Measurements from ENCODE around the gene DCAF12. TPM values are rescaled to one million over a fixed set of nuclear protein-coding genes. Genes with fewer than 3 reads are reported as not detected.

The DCAF12 gene
- total and polyA plus RNA-seq, 2 of the 8 experiments (the other 6 are each of a cell fraction or from before 2014, with no cell fraction given): 22.7 to 29.2 TPM

DNA sequence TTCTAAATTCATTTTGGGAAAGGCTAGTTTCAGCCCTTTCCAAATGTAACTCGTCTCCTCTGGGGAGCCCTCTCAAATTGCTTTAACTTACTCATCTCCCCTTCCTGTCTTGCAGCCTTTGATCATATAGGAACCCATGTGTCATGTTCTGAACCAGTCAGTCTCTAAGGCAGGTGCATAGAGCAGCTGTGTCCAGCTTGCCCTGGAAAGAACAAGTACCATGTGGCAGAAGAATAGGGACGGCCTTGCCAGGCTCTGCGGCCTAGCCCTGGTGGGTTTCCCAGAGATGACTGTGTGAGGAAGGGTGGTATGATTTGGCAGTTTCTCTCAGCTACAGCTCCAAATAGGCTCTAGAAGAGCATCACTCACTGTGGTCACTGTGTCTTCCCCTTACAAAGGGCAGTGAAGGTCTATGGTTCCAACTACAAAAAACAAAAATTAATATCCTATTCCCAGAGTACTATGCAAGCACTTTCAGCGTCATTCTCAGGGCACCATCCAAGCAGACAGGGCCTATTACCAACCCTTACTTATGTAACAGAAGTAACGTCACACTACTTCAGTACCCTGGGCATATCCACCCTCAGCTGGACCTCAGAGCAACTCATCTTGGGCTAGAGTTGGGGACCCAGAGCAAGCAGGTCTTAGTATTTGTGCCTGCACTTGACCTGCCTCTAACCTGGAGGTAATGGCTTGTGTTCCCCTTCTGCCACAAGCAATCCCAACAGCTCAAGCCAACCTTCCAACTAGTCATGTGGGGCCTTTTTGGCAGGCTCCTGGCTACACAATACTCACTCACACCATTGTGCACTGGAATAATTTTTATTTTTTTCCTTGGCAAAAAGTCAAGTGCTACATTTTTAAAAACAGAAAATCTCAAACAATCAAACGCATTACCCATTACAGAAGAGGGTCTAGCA is 40.7 kb downstream of the DCAF12 start:
- H4K5ac ChIP-seq (ENCODE audit: insufficient read length, low read depth, low read length): no peak overlapping the region
- DNase-seq (ENCODE audit: low read depth in 1 of 2, low spot score in 2 of 2) (no peak), FAIRE-seq (no peak)
- no peak overlapping the region for H3K18ac ChIP-seq (ENCODE audit: extremely low read depth, low read length)
- H3K4me2 ChIP-seq (ENCODE audit: insufficient read depth in 1 of 2, low read depth in 2 of 2, low read length in 2 of 2): no peak overlapping the region
- ChIA-PET POLR2A (ENCODE audit: partially characterized antibody) (interaction anchor here (0.6 to 2.1 kb wide), 4 partner anchors 10 to 249 kb away, joined by 4 to 7 read pairs (median 4); partner anchors contain the start of gene UBAP2), CTCF (ENCODE audit: partially characterized antibody) (interaction anchor here (1.1 to 2.9 kb wide), 3 partner anchors 9 to 13 kb away, joined by 3 to 11 read pairs (median 3); no protein-coding TSS in a partner anchor)
- H4K20me1 ChIP-seq (replicated peaks in 1 of 2; ENCODE audit: control insufficient read depth in 1 of 2, insufficient read depth in 2 of 2, low read length in 2 of 2): peaks cover 2 to 3% of the 10 kb centered on the region in 2 experiments
- H2BK120ac ChIP-seq (replicated peaks; ENCODE audit: low read depth, low read length): no peak overlapping the region
- H3K14ac ChIP-seq (ENCODE audit: insufficient read length): no peak overlapping the region
- H2AFZ ChIP-seq (ENCODE audit: low read length): no peak overlapping the region
- WGBS, 2 experiments (ENCODE audit: extremely low coverage in 1 of 2, insufficient coverage in 1 of 2, insufficient read length in 1 of 2, insufficient replicate concordance in 2 of 2, low coverage in 1 of 2, low lambda C conversion rate in 2 of 2, missing lambda C conversion rate in 1 of 2): 91% methylated on average over 6 of the region's 6 CpGs; no CpG with 5 or more reads in 1 of the 2 experiments
- H3K27me3 ChIP-seq (replicated peaks in 1 of 4; ENCODE audit: control insufficient read depth in 3 of 4, extremely low read depth in 1 of 4, insufficient read depth in 3 of 4, low read length in 3 of 4): no peaks in the 10 kb centered on the region
- peaks cover 17 to 42% (median 32%) of the 10 kb centered on the region in 4 experiments for H3K36me3 ChIP-seq (ENCODE audit: control insufficient read depth in 2 of 4, insufficient read depth in 4 of 4, low read length in 3 of 4)
- no peak overlapping the region for H2BK15ac ChIP-seq (ENCODE audit: low read length)
- no peak overlapping the region for H3K56ac ChIP-seq (replicated peaks; ENCODE audit: insufficient read length, low read depth, low read length)
- H3K9ac ChIP-seq (replicated peaks in 1 of 4; ENCODE audit: extremely low read depth in 1 of 4, low read depth in 3 of 4, low read length in 3 of 4): no peak overlapping the region
- no peak overlapping the region for H2AK5ac ChIP-seq (ENCODE audit: low read depth, low read length)
- no peak overlapping the region for H2BK20ac ChIP-seq (ENCODE audit: low read length)
- no peak overlapping the region for H3K4ac ChIP-seq (replicated peaks; ENCODE audit: insufficient read length, low read depth, low read length)
- H3K23ac ChIP-seq (ENCODE audit: insufficient read length): no peak overlapping the region
- H3K9me3 ChIP-seq (ENCODE audit: insufficient read depth in 2 of 2, low read depth in 1 of 2, low read length in 1 of 2): no peaks in the 10 kb centered on the region
- H3K4me3 ChIP-seq (ENCODE audit: extremely low read depth in 1 of 4, insufficient read depth in 2 of 4, low read depth in 3 of 4, low read length in 4 of 4): no peak overlapping the region
- peaks cover 2% of the 10 kb centered on the region; the same call in 1 of the 2 replicates for H3K79me1 ChIP-seq (ENCODE audit: low read depth, low read length)
- no peak overlapping the region for H3K27ac ChIP-seq (ENCODE audit: low read depth, low read length)
- no peak overlapping the region for H4K91ac ChIP-seq (replicated peaks; ENCODE audit: insufficient read length, low read length)
- H2BK5ac ChIP-seq (ENCODE audit: low read depth, low read length): no peak overlapping the region; the same call in 1 of the 2 replicates
- H4K8ac ChIP-seq (ENCODE audit: extremely low read depth, insufficient read depth, low read length): no peak overlapping the region
- H3K4me1 ChIP-seq (replicated peaks in 1 of 4; ENCODE audit: control insufficient read depth in 3 of 4, insufficient read depth in 4 of 4, low read length in 3 of 4): no peaks in the 10 kb centered on the region
- no peaks in the 10 kb centered on the region for H3K79me2 ChIP-seq (ENCODE audit: control insufficient read depth in 1 of 2, insufficient read depth in 2 of 2, low read length in 2 of 2)
- no peak overlapping the region for H2BK12ac ChIP-seq (ENCODE audit: low read depth, low read length)
- H3K23me2 ChIP-seq (ENCODE audit: low read depth, low read length): no peaks in the 10 kb centered on the region
- TF ChIP-seq CHD2 (IDR thresholded peaks at IDR 0.05; ENCODE audit: low read length) (no peak), JUN (IDR thresholded peaks at IDR 0.05; ENCODE audit: low read depth, low read length) (no peak), TAF1 (IDR thresholded peaks at IDR 0.05; ENCODE audit: low read depth, low read length) (no peak)
- TF ChIP-seq, protein P1, sequence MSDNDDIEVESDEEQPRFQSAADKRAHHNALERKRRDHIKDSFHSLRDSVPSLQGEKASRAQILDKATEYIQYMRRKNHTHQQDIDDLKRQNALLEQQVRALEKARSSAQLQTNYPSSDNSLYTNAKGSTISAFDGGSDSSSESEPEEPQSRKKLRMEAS (IDR thresholded peaks at IDR 0.05): no peak
